ENCODE data around the gene C19orf85. TPM values are rescaled to one million over a fixed set of nuclear protein-coding genes. Genes with fewer than 3 reads are reported as not detected.

The C19orf85 gene
- total RNA-seq, 1 donor from 2014 or later: not detected

GRCh38 chr19:55460670-55461258 is 3.8 kb downstream of the C19orf85 start:
- H3K27ac ChIP-seq: peak overlapping the region; percentile 61 to 79
- peaks cover 0 to 5% of the 10 kb centered on the region in 2 donors for H3K4me1 ChIP-seq
- peak overlapping the region; percentile 58 to 77 for H3K4me3 ChIP-seq
- H3K36me3 ChIP-seq: peaks cover 0 to under 1% of the 10 kb centered on the region in 2 donors
- no peaks in the 10 kb centered on the region for H3K27me3 ChIP-seq
- no peaks in the 10 kb centered on the region for H3K9me3 ChIP-seq
- DNase-seq (ENCODE audit: low spot score in 2 of 2): peak in 1 of 2 donors; percentile 86
- intact Hi-C loops (cut with DNase I): loop anchor here (1.0 to 5.0 kb wide), 7 partner anchors 16 to 344 kb away; partner anchors contain the start of genes BRSK1, FIZ1, HSPBP1 and PPP1R12C
- TF ChIP-seq, protein P1, sequence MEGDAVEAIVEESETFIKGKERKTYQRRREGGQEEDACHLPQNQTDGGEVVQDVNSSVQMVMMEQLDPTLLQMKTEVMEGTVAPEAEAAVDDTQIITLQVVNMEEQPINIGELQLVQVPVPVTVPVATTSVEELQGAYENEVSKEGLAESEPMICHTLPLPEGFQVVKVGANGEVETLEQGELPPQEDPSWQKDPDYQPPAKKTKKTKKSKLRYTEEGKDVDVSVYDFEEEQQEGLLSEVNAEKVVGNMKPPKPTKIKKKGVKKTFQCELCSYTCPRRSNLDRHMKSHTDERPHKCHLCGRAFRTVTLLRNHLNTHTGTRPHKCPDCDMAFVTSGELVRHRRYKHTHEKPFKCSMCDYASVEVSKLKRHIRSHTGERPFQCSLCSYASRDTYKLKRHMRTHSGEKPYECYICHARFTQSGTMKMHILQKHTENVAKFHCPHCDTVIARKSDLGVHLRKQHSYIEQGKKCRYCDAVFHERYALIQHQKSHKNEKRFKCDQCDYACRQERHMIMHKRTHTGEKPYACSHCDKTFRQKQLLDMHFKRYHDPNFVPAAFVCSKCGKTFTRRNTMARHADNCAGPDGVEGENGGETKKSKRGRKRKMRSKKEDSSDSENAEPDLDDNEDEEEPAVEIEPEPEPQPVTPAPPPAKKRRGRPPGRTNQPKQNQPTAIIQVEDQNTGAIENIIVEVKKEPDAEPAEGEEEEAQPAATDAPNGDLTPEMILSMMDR (IDR thresholded peaks at IDR 0.05): no peak

DNA sequence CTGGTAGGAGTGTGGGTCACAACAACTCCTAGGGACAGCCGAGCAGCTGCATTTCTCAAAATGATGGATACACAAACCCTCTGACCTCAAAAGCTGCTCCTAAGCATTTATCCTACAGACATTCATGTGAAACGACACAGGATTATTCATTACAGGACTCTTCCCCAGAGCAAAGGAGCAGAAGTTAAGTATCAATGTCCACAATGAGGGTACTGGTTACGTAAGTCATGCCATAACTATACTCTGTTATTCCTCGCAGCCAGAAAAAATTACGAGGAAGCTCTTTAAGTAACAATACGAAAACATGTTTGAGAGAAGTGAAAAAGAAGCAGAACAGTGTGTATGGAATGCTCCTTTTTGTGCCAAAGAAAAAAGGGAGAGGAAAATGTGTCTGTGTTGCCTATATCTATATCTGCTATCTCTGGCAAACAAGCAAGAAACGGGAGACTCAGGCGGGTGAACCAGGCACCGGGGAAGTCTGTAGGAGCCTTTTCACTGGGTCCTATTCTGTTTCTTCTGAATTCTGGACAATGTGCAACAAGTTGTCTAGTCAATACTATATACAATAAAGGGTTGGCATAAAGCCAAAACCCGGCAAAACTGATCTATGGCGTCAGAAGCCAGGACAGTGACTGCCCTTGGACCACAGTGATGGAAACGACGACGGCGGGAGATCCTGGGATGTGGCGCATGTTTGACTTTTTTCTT is 4.4 kb downstream of the C19orf85 start:
- DNase-seq (ENCODE audit: low spot score in 2 of 2): no peak
- Histone ChIP-seq H3K9me3 (no peaks in the 10 kb centered on the region), H3K4me3 (peak overlapping the region; percentile 58 to 77), H3K4me1 (peaks cover 0 to 5% of the 10 kb centered on the region in 2 donors), H3K36me3 (peaks cover 0 to 6% of the 10 kb centered on the region in 2 donors), H3K27ac (peak overlapping the region in 1 of 2 donors; percentile 79), H3K27me3 (no peaks in the 10 kb centered on the region)
- TF ChIP-seq, protein P1 (IDR thresholded peaks at IDR 0.05): no peak
- intact Hi-C loops (cut with DNase I): loop anchor here (2.0 to 5.0 kb wide), 4 partner anchors 75 to 343 kb away; partner anchors contain the start of genes BRSK1, HSPBP1, PPP1R12C and RPL28

DNA sequence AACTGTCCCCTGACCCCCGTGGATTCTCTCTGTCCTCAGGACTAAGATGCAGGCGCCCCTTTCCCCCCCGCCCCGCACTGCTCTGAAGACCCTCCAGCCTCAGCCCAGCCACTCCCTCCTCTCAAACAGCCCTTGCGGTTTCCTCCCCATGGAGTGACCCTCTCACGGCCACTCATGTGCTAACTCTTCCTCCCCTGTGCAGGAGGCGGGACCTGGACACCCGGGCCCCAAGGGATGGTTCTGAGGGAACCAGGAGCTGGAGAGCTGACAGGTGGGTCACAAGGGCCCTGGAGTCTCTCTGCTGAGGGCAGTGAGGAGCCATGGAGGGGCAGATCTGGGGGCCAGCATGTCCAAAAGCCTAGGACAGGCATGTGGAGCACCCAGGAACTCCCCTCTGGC is 5.0 kb downstream of the C19orf85 start:
- no peaks in the 10 kb centered on the region for H3K27me3 ChIP-seq
- intact Hi-C loops (cut with DNase I): no loop called here
- no peaks in the 10 kb centered on the region for H3K9me3 ChIP-seq
- peaks cover 0 to 7% of the 10 kb centered on the region in 2 donors for H3K36me3 ChIP-seq
- TF ChIP-seq, protein P1 (IDR thresholded peaks at IDR 0.05): no peak
- peaks cover 0 to 5% of the 10 kb centered on the region in 2 donors for H3K4me1 ChIP-seq
- no peak for DNase-seq (ENCODE audit: low spot score in 2 of 2)
- no peak overlapping the region for H3K4me3 ChIP-seq
- no peak overlapping the region for H3K27ac ChIP-seq

DNA sequence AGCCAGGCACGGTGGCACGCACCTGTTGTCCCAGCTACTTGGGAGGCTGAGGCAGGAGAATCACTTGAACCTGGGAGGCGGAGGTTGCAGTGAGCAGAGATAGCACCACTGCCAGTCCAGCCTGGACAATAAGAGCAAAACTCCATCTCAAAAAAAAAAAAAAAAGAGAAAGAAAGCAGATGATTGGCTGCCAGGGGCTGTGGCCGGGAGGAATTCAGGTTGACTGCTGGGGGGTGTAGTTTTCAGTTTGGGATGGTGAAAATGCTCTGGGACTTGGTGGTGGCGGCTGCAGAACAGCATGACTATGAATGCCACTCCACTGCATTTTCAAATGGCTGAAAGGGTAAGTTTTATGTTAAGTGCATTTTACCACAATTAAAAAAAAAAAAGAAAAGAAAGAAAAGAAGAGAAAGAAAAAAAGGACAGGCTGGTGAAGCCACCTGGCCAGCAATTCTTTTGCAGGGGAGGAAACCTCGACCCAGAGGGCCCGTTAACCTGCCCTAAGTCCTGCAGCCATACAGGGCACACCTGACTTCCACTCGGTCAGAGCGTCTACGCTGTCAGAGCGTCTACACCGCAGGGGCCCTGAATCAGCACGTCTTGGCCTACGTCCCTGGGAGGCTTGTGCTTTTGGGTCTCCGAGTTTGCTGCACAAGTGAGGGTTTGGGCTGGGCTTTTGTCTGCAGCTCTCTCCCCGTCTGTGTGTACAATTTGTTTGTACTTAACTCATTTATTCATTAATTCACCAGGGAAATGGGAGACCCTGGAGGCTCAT is 6.7 kb downstream of the C19orf85 start:
- peaks cover 3% of the 10 kb centered on the region for H3K27me3 ChIP-seq
- DNase-seq (ENCODE audit: low spot score in 2 of 2): no peak
- peaks cover 0 to 5% of the 10 kb centered on the region in 2 donors for H3K4me1 ChIP-seq
- TF ChIP-seq, protein P1 (IDR thresholded peaks at IDR 0.05): no peak
- intact Hi-C loops (cut with DNase I): no loop called here
- peaks cover 0 to 7% of the 10 kb centered on the region in 2 donors for H3K36me3 ChIP-seq
- H3K27ac ChIP-seq: no peak overlapping the region
- no peak overlapping the region for H3K4me3 ChIP-seq
- no peaks in the 10 kb centered on the region for H3K9me3 ChIP-seq

GRCh38 chr19:55456347-55456746 is 8.2 kb downstream of the C19orf85 start:
- TF ChIP-seq, protein P1 (IDR thresholded peaks at IDR 0.05): no peak
- Histone ChIP-seq H3K27me3 (peaks cover 19% of the 10 kb centered on the region), H3K36me3 (peaks cover 0 to 7% of the 10 kb centered on the region in 2 donors), H3K4me1 (peaks cover 0 to 16% of the 10 kb centered on the region in 2 donors), H3K27ac (no peak overlapping the region), H3K4me3 (no peak overlapping the region), H3K9me3 (no peaks in the 10 kb centered on the region)
- DNase-seq (ENCODE audit: low spot score in 2 of 2): no peak
- intact Hi-C loops (cut with DNase I): no loop called here

Data from ascending aorta (tissue), 2 donors.